Right lobe of liver (tissue), 6 donors: ENCODE results near the gene OBP2A. TPM values are rescaled to one million over a fixed set of nuclear protein-coding genes. Genes with fewer than 3 reads are reported as not detected.

Source experiments
- ATAC-seq, 4 donors: fragments of 200-7000 bp; cut with Tn5 transposase; one replicate each; pipeline ENCODE4 v1.9.1; 2020; ENCODE audit warnings: mild to moderate bottlenecking in 4 of 4, moderate library complexity in 4 of 4
- DNase-seq, 3 donors: peaks; one replicate each; pipeline ENCODE4 v3.0.0-alpha.2; 2020
- H3K27ac ChIP-seq, 3 donors: fragments of 200-600 bp; one replicate each; pipeline ENCODE4 v1.8.0; 2022
- H3K27me3 ChIP-seq, 2 donors: fragments of 200-600 bp; one replicate each; pipeline ENCODE4 v1.8.0; 2022
- H3K36me3 ChIP-seq, 4 donors: fragments of 200-600 bp; sonication (generic) in 1 of 4; one replicate each; pipeline versions ENCODE4 v1.5.1 to v1.8.0; 2017 to 2022; ENCODE audit warnings: control low read depth in 1 of 4
- H3K4me1 ChIP-seq, 4 donors: fragments of 200-600 bp; sonication (generic) in 1 of 4; one replicate each; pipeline versions ENCODE4 v1.5.1 to v1.8.0; 2017 to 2022; ENCODE audit warnings: control low read depth in 1 of 4
- H3K4me3 ChIP-seq, 3 donors: fragments of 200-600 bp; one replicate each; pipeline ENCODE4 v1.8.0; 2022
- H3K9me3 ChIP-seq, 4 donors: fragments of 200-600 bp; sonication (generic) in 1 of 4; one replicate each; pipeline versions ENCODE4 v1.5.1 to v1.8.0; 2017 to 2022; ENCODE audit warnings: control low read depth in 1 of 4
- POLR2A ChIP-seq: fragments of 450-650 bp; IDR thresholded peaks from one replicate; pipeline ENCODE4 v1.6.1; 2017; ENCODE audit warnings: antibody characterized with exemption, mild to moderate bottlenecking
- WGBS: methylation state at CpG from one replicate; pipeline ENCODE4 v1.1.6; 2018; ENCODE audit warnings: low coverage, low lambda C conversion rate; ENCODE audit not compliant: insufficient coverage; ENCODE audit errors: missing lambda C conversion rate; 5-methylcytosine and 5-hydroxymethylcytosine counted together
- intact Hi-C, 2 donors: fragments of 100-400 bp; cut with DNase I; formaldehyde crosslinking; loops; one replicate each; pipeline versions ENCODE4 v1.11.2 to v1.14.1; 2022
- total RNA-seq, 6 experiments: library from RNA; depleted of rRNA in 2 of 6; stranded (reverse); fragments of >200 nt in 2 of 6; fragmentation: NEBNext Ultra II Directional in 3 of 6; extraction: Animal tissue kit (Norgen Biotek cat#: 25700) in 3 of 6; gene quantifications; one replicate each; pipeline versions ENCODE4 v1.1.0 to v1.2.4, GENCODE V29; 2016 to 2023
- TF ChIP-seq, protein P1 (sequence below), 4 donors: fragments of 200-600 bp in 3 of 4; fragments of 450-650 bp in 1 of 4; IDR thresholded peaks; one replicate each; pipeline versions ENCODE4 v1.5.1 to v1.8.0; 2016 to 2022; ENCODE audit warnings: antibody characterized with exemption in 4 of 4, mild to moderate bottlenecking in 2 of 4
- donor health status: DM: no; HTN: yes; CAD: no.
- donor health status: DM: no; HTN: no; CAD: no.
- donor health status: DM: no; HTN: no; CAD: no.
- donor health status: DM: no; HTN: yes; CAD: no.
- donor health status: DM: no; HTN: yes; CAD: no.

The OBP2A gene
- total RNA-seq, 6 experiments from 2014 or later: not detected

GRCh38 chr9:135515083-135515951 is 30.6 kb upstream of the OBP2A start:
- intact Hi-C loops: no loop called here
- Histone ChIP-seq H3K27me3 (no peaks in the 10 kb centered on the region), H3K27ac (no peak overlapping the region), H3K4me3 (no peak overlapping the region), H3K36me3 (no peaks in the 10 kb centered on the region), H3K4me1 (no peaks in the 10 kb centered on the region), H3K9me3 (no peaks in the 10 kb centered on the region)
- DNase-seq (peak in 1 of 3 donors; percentile 37), ATAC-seq (peak in 1 of 4 donors; percentile 33)
- 70% methylated on average over 19 of the region's 31 CpGs for WGBS
- TF ChIP-seq, protein P1, sequence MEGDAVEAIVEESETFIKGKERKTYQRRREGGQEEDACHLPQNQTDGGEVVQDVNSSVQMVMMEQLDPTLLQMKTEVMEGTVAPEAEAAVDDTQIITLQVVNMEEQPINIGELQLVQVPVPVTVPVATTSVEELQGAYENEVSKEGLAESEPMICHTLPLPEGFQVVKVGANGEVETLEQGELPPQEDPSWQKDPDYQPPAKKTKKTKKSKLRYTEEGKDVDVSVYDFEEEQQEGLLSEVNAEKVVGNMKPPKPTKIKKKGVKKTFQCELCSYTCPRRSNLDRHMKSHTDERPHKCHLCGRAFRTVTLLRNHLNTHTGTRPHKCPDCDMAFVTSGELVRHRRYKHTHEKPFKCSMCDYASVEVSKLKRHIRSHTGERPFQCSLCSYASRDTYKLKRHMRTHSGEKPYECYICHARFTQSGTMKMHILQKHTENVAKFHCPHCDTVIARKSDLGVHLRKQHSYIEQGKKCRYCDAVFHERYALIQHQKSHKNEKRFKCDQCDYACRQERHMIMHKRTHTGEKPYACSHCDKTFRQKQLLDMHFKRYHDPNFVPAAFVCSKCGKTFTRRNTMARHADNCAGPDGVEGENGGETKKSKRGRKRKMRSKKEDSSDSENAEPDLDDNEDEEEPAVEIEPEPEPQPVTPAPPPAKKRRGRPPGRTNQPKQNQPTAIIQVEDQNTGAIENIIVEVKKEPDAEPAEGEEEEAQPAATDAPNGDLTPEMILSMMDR (IDR thresholded peaks at IDR 0.05): no peak
- no peak for TF ChIP-seq POLR2A

- Histone ChIP-seq H3K9me3 (no peaks in the 10 kb centered on the region), H3K4me1 (no peaks in the 10 kb centered on the region), H3K27me3 (no peaks in the 10 kb centered on the region), H3K36me3 (no peaks in the 10 kb centered on the region), H3K27ac (no peak overlapping the region), H3K4me3 (no peak overlapping the region)
- DNase-seq (no peak), ATAC-seq (peak in 2 of 4 donors; percentile 7 to 27)
- intact Hi-C loops: no loop called here
- 37% methylated on average over 9 of the region's 25 CpGs for WGBS
- TF ChIP-seq, protein P1 (IDR thresholded peaks at IDR 0.05): no peak
- TF ChIP-seq POLR2A: no peak
Measured at GRCh38 chr9:135516132-135516860, 29.6 kb upstream of the OBP2A start.

- Histone ChIP-seq H3K27me3 (no peaks in the 10 kb centered on the region), H3K27ac (no peak overlapping the region), H3K36me3 (no peaks in the 10 kb centered on the region), H3K4me1 (no peaks in the 10 kb centered on the region), H3K4me3 (no peak overlapping the region), H3K9me3 (no peaks in the 10 kb centered on the region)
- intact Hi-C loops: no loop called here
- WGBS: 90% methylated on average over 18 of the region's 24 CpGs
- DNase-seq (no peak), ATAC-seq (no peak)
- TF ChIP-seq, protein P1 (IDR thresholded peaks at IDR 0.05): no peak
- no peak for TF ChIP-seq POLR2A
Measured at GRCh38 chr9:135517407-135517822, 28.5 kb upstream of the OBP2A start.

GRCh38 chr9:135519179-135519971 is 26.6 kb upstream of the OBP2A start:
- no peak for DNase-seq
- Histone ChIP-seq H3K9me3 (no peaks in the 10 kb centered on the region), H3K27me3 (no peaks in the 10 kb centered on the region)

More at GRCh38 chr9:135519179-135519971, 26.6 kb upstream of the OBP2A start:
- H3K4me1 ChIP-seq: no peaks in the 10 kb centered on the region
- no peak for ATAC-seq
- TF ChIP-seq, protein P1 (IDR thresholded peaks at IDR 0.05): no peak
- no peak for TF ChIP-seq POLR2A
- no peaks in the 10 kb centered on the region for H3K36me3 ChIP-seq
- WGBS: 82% methylated on average over 9 of the region's 10 CpGs
- H3K27ac ChIP-seq: no peak overlapping the region
- H3K4me3 ChIP-seq: no peak overlapping the region
- intact Hi-C loops: no loop called here
